ENCODE results near the gene NIPBL.

The NIPBL gene

GRCh38 chr5:36935805-36936204, 59.2 kb downstream of the NIPBL start:
- H2AFZ ChIP-seq (ENCODE audit: low read depth, low read length, severe bottlenecking): no peak overlapping the region
- no peaks in the 10 kb centered on the region for H3K36me3 ChIP-seq (ENCODE audit: low read length)
- H3K27ac ChIP-seq (ENCODE audit: low read depth, low read length): no peak overlapping the region
- H4K20me1 ChIP-seq (ENCODE audit: low read depth, low read length): peaks cover 41% of the 10 kb centered on the region
- TF ChIP-seq CTCF (IDR thresholded peaks at IDR 0.05; ENCODE audit: insufficient read depth, low read length, poor library complexity, severe bottlenecking) (no peak), EZH2phosphoT487 (conservative IDR thresholded peaks at IDR 0.05; ENCODE audit: low read length) (no peak)
- H3K9ac ChIP-seq (ENCODE audit: low read length): no peak overlapping the region
- H3K9me3 ChIP-seq (ENCODE audit: insufficient read depth, low read length): no peaks in the 10 kb centered on the region
- H3F3A ChIP-seq (ENCODE audit: insufficient read depth): no peaks in the 10 kb centered on the region
- H3K79me2 ChIP-seq (ENCODE audit: insufficient read depth, low read length): peaks cover 100% of the 10 kb centered on the region
- no peaks in the 10 kb centered on the region for H3K9me2 ChIP-seq (replicated peaks; ENCODE audit: insufficient read depth, low read length)
- no peak overlapping the region for H3K4me2 ChIP-seq (ENCODE audit: low read depth, low read length, poor library complexity, severe bottlenecking)
- no peak overlapping the region for H3K4me3 ChIP-seq (ENCODE audit: insufficient read depth, low read length, poor library complexity, severe bottlenecking)
- no peaks in the 10 kb centered on the region for H3K27me3 ChIP-seq (ENCODE audit: low read length)

- Histone ChIP-seq H2AFZ (ENCODE audit: low read depth, low read length, severe bottlenecking) (no peak overlapping the region), H3K36me3 (ENCODE audit: low read length) (no peaks in the 10 kb centered on the region), H3K4me3 (ENCODE audit: insufficient read depth, low read length, poor library complexity, severe bottlenecking) (no peak overlapping the region), H3K4me2 (ENCODE audit: low read depth, low read length, poor library complexity, severe bottlenecking) (no peak overlapping the region), H3K9me3 (ENCODE audit: insufficient read depth, low read length) (no peaks in the 10 kb centered on the region), H4K20me1 (ENCODE audit: low read depth, low read length) (peaks cover 42% of the 10 kb centered on the region), H3K9me2 (replicated peaks; ENCODE audit: insufficient read depth, low read length) (no peaks in the 10 kb centered on the region), H3K9ac (ENCODE audit: low read length) (no peak overlapping the region), H3K27ac (ENCODE audit: low read depth, low read length) (no peak overlapping the region), H3K79me2 (ENCODE audit: insufficient read depth, low read length) (peaks cover 100% of the 10 kb centered on the region), H3F3A (ENCODE audit: insufficient read depth) (no peaks in the 10 kb centered on the region), H3K27me3 (ENCODE audit: low read length) (no peaks in the 10 kb centered on the region)
- TF ChIP-seq EZH2phosphoT487 (conservative IDR thresholded peaks at IDR 0.05; ENCODE audit: low read length) (no peak), CTCF (IDR thresholded peaks at IDR 0.05; ENCODE audit: insufficient read depth, low read length, poor library complexity, severe bottlenecking) (no peak)
Observed at GRCh38 chr5:36936309-36936708, 59.7 kb downstream of the NIPBL start.

- H4K20me1 ChIP-seq (ENCODE audit: low read depth, low read length): peaks cover 32% of the 10 kb centered on the region
- no peak overlapping the region for H3K9ac ChIP-seq (ENCODE audit: low read length)
- no peaks in the 10 kb centered on the region for H3K9me2 ChIP-seq (replicated peaks; ENCODE audit: insufficient read depth, low read length)
- H3K36me3 ChIP-seq (ENCODE audit: low read length): no peaks in the 10 kb centered on the region
- no peak overlapping the region for H3K27ac ChIP-seq (ENCODE audit: low read depth, low read length)
- H3F3A ChIP-seq (ENCODE audit: insufficient read depth): no peaks in the 10 kb centered on the region
- no peaks in the 10 kb centered on the region for H3K27me3 ChIP-seq (ENCODE audit: low read length)
- no peaks in the 10 kb centered on the region for H3K9me3 ChIP-seq (ENCODE audit: insufficient read depth, low read length)
- TF ChIP-seq CTCF (IDR thresholded peaks at IDR 0.05; ENCODE audit: insufficient read depth, low read length, poor library complexity, severe bottlenecking): no peak
- TF ChIP-seq EZH2phosphoT487 (conservative IDR thresholded peaks at IDR 0.05; ENCODE audit: low read length): no peak
- no peak overlapping the region for H3K4me2 ChIP-seq (ENCODE audit: low read depth, low read length, poor library complexity, severe bottlenecking)
- peaks cover 89% of the 10 kb centered on the region for H3K79me2 ChIP-seq (ENCODE audit: insufficient read depth, low read length)
- no peak overlapping the region for H3K4me3 ChIP-seq (ENCODE audit: insufficient read depth, low read length, poor library complexity, severe bottlenecking)
- H2AFZ ChIP-seq (ENCODE audit: low read depth, low read length, severe bottlenecking): no peak overlapping the region
Observed at GRCh38 chr5:36938129-36938528, 61.6 kb downstream of the NIPBL start.

All from SU-DHL-6 (cell line).